ENCODE data around the gene TMPRSS7. TPM values are rescaled to one million over a fixed set of nuclear protein-coding genes. Genes with fewer than 3 reads are reported as not detected.

Gene TMPRSS7
- total RNA-seq, 2 donors from 2014 or later, result not detected

DNA sequence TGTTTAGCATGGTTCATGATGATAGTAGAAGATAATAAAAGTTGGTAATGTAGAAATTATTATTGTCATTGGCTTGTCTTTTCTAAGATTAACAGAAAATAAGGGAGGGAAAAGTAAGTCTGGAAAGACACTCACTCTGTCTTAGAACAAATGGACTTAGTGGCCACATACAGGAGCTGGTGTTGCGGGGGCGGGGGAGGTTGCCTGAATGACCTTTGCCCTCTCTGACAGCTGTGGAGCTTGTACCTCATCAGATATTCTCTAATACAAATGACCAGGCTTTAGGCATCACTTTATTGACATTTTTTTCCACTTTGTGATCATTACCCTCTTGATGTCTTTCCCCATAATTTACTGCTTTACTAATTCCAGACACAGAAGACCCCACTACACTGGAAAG, 29.9 kb upstream of the TMPRSS7 start:
- DNase-seq, result no peak
- H3K27ac ChIP-seq (ENCODE audit: low read depth, low read length), result no peak overlapping the region
- peaks cover 3% of the 10 kb centered on the region for H3K4me1 ChIP-seq (ENCODE audit: control insufficient read depth, insufficient read depth, low read length)
- no peaks in the 10 kb centered on the region for H3K36me3 ChIP-seq (ENCODE audit: control insufficient read depth, insufficient read depth, low read length)
- H3K9me3 ChIP-seq (ENCODE audit: control insufficient read depth, low read length), result no peaks in the 10 kb centered on the region
- H3K9ac ChIP-seq (ENCODE audit: extremely low read depth, low read length, poor library complexity, severe bottlenecking), result no peak overlapping the region
- H3K4me3 Mint-ChIP-seq, result no peak overlapping the region
- peaks cover 15% of the 10 kb centered on the region for H3K4me1 Mint-ChIP-seq
- no peaks in the 10 kb centered on the region for H3K9me3 Mint-ChIP-seq
- peaks cover 3% of the 10 kb centered on the region for H3K27me3 ChIP-seq (ENCODE audit: control insufficient read depth, insufficient read depth, low read length, poor library complexity, severe bottlenecking)
- H3K4me3 ChIP-seq (ENCODE audit: low read length), result no peak overlapping the region
- H3K27ac Mint-ChIP-seq, result no peak overlapping the region
- 86 to 92% methylated on average over 2 of the region's 2 CpGs for WGBS, 2 experiments (ENCODE audit: insufficient coverage in 1 of 2, insufficient read length in 1 of 2)
- no peaks in the 10 kb centered on the region for H3K36me3 Mint-ChIP-seq (ENCODE audit: low read depth)
- H3K27me3 Mint-ChIP-seq (ENCODE audit: insufficient read depth), result peaks cover 17% of the 10 kb centered on the region
- TF ChIP-seq, protein P1, sequence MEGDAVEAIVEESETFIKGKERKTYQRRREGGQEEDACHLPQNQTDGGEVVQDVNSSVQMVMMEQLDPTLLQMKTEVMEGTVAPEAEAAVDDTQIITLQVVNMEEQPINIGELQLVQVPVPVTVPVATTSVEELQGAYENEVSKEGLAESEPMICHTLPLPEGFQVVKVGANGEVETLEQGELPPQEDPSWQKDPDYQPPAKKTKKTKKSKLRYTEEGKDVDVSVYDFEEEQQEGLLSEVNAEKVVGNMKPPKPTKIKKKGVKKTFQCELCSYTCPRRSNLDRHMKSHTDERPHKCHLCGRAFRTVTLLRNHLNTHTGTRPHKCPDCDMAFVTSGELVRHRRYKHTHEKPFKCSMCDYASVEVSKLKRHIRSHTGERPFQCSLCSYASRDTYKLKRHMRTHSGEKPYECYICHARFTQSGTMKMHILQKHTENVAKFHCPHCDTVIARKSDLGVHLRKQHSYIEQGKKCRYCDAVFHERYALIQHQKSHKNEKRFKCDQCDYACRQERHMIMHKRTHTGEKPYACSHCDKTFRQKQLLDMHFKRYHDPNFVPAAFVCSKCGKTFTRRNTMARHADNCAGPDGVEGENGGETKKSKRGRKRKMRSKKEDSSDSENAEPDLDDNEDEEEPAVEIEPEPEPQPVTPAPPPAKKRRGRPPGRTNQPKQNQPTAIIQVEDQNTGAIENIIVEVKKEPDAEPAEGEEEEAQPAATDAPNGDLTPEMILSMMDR (conservative IDR thresholded peaks at IDR 0.05), result no peak

DNA sequence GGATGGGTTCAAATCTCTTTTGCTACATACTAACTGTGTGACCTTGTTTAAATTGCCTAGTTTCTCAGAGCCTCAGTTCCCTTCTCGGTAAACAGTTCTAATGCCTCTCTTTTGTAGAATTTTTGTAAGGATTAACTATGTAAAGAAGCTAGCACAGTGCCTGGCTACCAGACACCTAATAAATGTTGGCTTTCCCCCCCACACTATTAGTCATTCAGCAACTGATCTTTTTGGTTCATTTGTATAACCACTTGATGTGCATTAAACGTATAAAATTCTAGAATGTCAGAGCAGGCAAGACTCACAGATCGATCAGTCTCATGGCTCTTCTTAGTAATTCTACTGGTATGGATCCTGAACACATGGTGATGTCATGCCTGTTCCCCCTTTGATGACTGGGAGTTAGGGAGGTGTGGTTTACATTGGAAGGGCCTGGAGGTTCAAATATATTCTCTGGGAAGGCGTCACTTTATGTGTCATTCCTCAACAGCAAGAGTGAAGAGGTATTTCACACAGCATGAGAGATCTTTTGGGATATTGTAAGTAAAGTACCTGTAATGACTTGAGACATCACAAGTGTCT, 29.4 kb upstream of the TMPRSS7 start:
- no peaks in the 10 kb centered on the region for H3K9me3 Mint-ChIP-seq
- Histone ChIP-seq H3K9ac (ENCODE audit: extremely low read depth, low read length, poor library complexity, severe bottlenecking) (no peak overlapping the region), H3K4me1 (ENCODE audit: control insufficient read depth, insufficient read depth, low read length) (peaks cover 3% of the 10 kb centered on the region), H3K9me3 (ENCODE audit: control insufficient read depth, low read length) (no peaks in the 10 kb centered on the region), H3K27me3 (ENCODE audit: control insufficient read depth, insufficient read depth, low read length, poor library complexity, severe bottlenecking) (no peaks in the 10 kb centered on the region), H3K36me3 (ENCODE audit: control insufficient read depth, insufficient read depth, low read length) (no peaks in the 10 kb centered on the region), H3K4me3 (ENCODE audit: low read length) (no peak overlapping the region), H3K27ac (ENCODE audit: low read depth, low read length) (no peak overlapping the region)
- TF ChIP-seq, protein P1 (conservative IDR thresholded peaks at IDR 0.05), result no peak
- peaks cover 12% of the 10 kb centered on the region for H3K27me3 Mint-ChIP-seq (ENCODE audit: insufficient read depth)
- no peak overlapping the region for H3K27ac Mint-ChIP-seq
- peaks cover 15% of the 10 kb centered on the region for H3K4me1 Mint-ChIP-seq
- H3K36me3 Mint-ChIP-seq (ENCODE audit: low read depth), result no peaks in the 10 kb centered on the region
- 89% methylated on average over 4 of the region's 4 CpGs for WGBS, 2 experiments (ENCODE audit: insufficient coverage in 1 of 2, insufficient read length in 1 of 2)
- H3K4me3 Mint-ChIP-seq, result no peak overlapping the region
- DNase-seq, result no peak

DNA sequence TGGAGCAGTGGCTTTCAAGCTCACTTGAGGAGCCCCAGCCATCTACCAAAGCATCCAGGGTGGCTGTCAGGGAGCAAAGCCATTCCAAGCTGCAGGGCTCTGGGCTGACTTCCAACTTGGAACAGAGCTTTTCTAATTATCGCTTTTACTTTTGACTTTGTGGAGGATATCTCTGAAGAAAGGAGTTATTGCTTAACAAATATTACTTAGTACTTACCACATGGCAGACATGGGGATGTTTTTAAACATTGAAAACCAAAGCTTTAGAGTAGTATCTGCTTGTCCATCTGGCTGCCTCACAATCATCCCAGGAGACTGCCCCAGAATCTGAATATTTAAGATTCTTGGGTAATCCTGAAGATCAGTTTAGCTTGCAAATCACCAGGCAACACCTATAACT, 26.9 kb upstream of the TMPRSS7 start:
- H3K4me3 Mint-ChIP-seq, result no peak overlapping the region
- Histone ChIP-seq H3K27ac (ENCODE audit: low read depth, low read length) (no peak overlapping the region), H3K36me3 (ENCODE audit: control insufficient read depth, insufficient read depth, low read length) (no peaks in the 10 kb centered on the region), H3K27me3 (ENCODE audit: control insufficient read depth, insufficient read depth, low read length, poor library complexity, severe bottlenecking) (no peaks in the 10 kb centered on the region), H3K9me3 (ENCODE audit: control insufficient read depth, low read length) (no peaks in the 10 kb centered on the region), H3K9ac (ENCODE audit: extremely low read depth, low read length, poor library complexity, severe bottlenecking) (no peak overlapping the region), H3K4me1 (ENCODE audit: control insufficient read depth, insufficient read depth, low read length) (no peaks in the 10 kb centered on the region), H3K4me3 (ENCODE audit: low read length) (no peak overlapping the region)
- H3K4me1 Mint-ChIP-seq, result peaks cover 9% of the 10 kb centered on the region
- TF ChIP-seq, protein P1 (conservative IDR thresholded peaks at IDR 0.05), result no peak
- no peaks in the 10 kb centered on the region for H3K9me3 Mint-ChIP-seq
- H3K27ac Mint-ChIP-seq, result no peak overlapping the region
- DNase-seq, result no peak
- WGBS, 2 experiments (ENCODE audit: insufficient coverage in 1 of 2, insufficient read length in 1 of 2), result no CpG with 5 or more reads among the region's 1 CpG
- H3K27me3 Mint-ChIP-seq (ENCODE audit: insufficient read depth), result peaks cover 6% of the 10 kb centered on the region
- H3K36me3 Mint-ChIP-seq (ENCODE audit: low read depth), result no peaks in the 10 kb centered on the region

All from endodermal cell (in vitro differentiated cells).